Astrocyte of the hippocampus (primary cell): ENCODE data around the gene LINGO1.

Experiments used
- DNase-seq: peaks from one replicate; pipeline ENCODE4 v3.0.0; 2011; ENCODE audit warnings: low read depth, low spot score

The LINGO1 gene

GRCh38 chr15:77571741-77572140 is 61.0 kb downstream of the LINGO1 start:
- no peak for DNase-seq

- DNase-seq, result no peak
Measured at GRCh38 chr15:77571181-77571580, 61.5 kb downstream of the LINGO1 start.

- DNase-seq, result no peak
Measured at GRCh38 chr15:77569729-77570125, 63.0 kb downstream of the LINGO1 start.

- DNase-seq, result no peak
Measured at GRCh38 chr15:77568973-77569728, 63.6 kb downstream of the LINGO1 start.

GRCh38 chr15:77568014-77568972 is 64.4 kb downstream of the LINGO1 start:
- DNase-seq, result no peak

- no peak for DNase-seq
Measured at GRCh38 chr15:77567202-77567601, 65.5 kb downstream of the LINGO1 start.

GRCh38 chr15:77566092-77566491 is 66.6 kb downstream of the LINGO1 start:
- no peak for DNase-seq

GRCh38 chr15:77565378-77565915 is 67.3 kb downstream of the LINGO1 start:
- no peak for DNase-seq

GRCh38 chr15:77564938-77565337 is 67.8 kb downstream of the LINGO1 start:
- DNase-seq, result no peak

- no peak for DNase-seq
Measured at GRCh38 chr15:77564341-77564740, 68.4 kb downstream of the LINGO1 start.

GRCh38 chr15:77563623-77564156 is 69.0 kb downstream of the LINGO1 start:
- DNase-seq, result no peak
